ENCODE results near the gene TGFBR2. TPM values are rescaled to one million over a fixed set of nuclear protein-coding genes. Genes with fewer than 3 reads are reported as not detected.
"Not testable (repeated sequence)": the region's sequence is repeated elsewhere in the genome, so short reads cannot be mapped to it uniquely, and the experiment has no call there.

Gene TGFBR2
- total RNA-seq, 1 donor from 2014 or later = 425 TPM

- DNase-seq (ENCODE audit: low read depth in 2 of 2) = peak in 1 of 2 donors; percentile 0
Measured at GRCh38 chr3:30618526-30618925, 12.1 kb downstream of the TGFBR2 start.

- DNase-seq (ENCODE audit: low read depth in 2 of 2) = peak in 1 of 2 donors; percentile 5
Measured at GRCh38 chr3:30619318-30619717, 12.9 kb downstream of the TGFBR2 start.

- DNase-seq (ENCODE audit: low read depth in 2 of 2) = no peak
Measured at GRCh38 chr3:30620402-30621360, 14.3 kb downstream of the TGFBR2 start.

GRCh38 chr3:30621576-30621975 lies 15.2 kb downstream of the TGFBR2 start:
- no peak for DNase-seq (ENCODE audit: low read depth in 2 of 2)

GRCh38 chr3:30622047-30622545 lies 15.7 kb downstream of the TGFBR2 start:
- no peak for DNase-seq (ENCODE audit: low read depth in 2 of 2)

- DNase-seq (ENCODE audit: low read depth in 2 of 2) = no peak
Measured at GRCh38 chr3:30622790-30623189, 16.4 kb downstream of the TGFBR2 start.

GRCh38 chr3:30623351-30623750 lies 16.9 kb downstream of the TGFBR2 start:
- no peak for DNase-seq (ENCODE audit: low read depth in 2 of 2)

GRCh38 chr3:30624480-30624879 lies 18.1 kb downstream of the TGFBR2 start:
- not testable (repeated sequence) for DNase-seq (ENCODE audit: low read depth in 2 of 2)

GRCh38 chr3:30625541-30626438 lies 19.4 kb downstream of the TGFBR2 start:
- DNase-seq (ENCODE audit: low read depth in 2 of 2) = peak in 1 of 2 donors; percentile 83

GRCh38 chr3:30626443-30627180 lies 20.2 kb downstream of the TGFBR2 start:
- peak in 1 of 2 donors; percentile 61 for DNase-seq (ENCODE audit: low read depth in 2 of 2)

GRCh38 chr3:30628205-30628900 lies 22.0 kb downstream of the TGFBR2 start:
- no peak for DNase-seq (ENCODE audit: low read depth in 2 of 2)

- DNase-seq (ENCODE audit: low read depth in 2 of 2) = peak in 1 of 2 donors; percentile 51
Measured at GRCh38 chr3:30628901-30629590, 22.6 kb downstream of the TGFBR2 start.

GRCh38 chr3:30629746-30630145 lies 23.3 kb downstream of the TGFBR2 start:
- DNase-seq (ENCODE audit: low read depth in 2 of 2) = no peak

- DNase-seq (ENCODE audit: low read depth in 2 of 2) = no peak
Measured at GRCh38 chr3:30630238-30631030, 24.0 kb downstream of the TGFBR2 start.

- peak in 1 of 2 donors; percentile 84 for DNase-seq (ENCODE audit: low read depth in 2 of 2)
Measured at GRCh38 chr3:30631243-30631904, 25.0 kb downstream of the TGFBR2 start.

- no peak for DNase-seq (ENCODE audit: low read depth in 2 of 2)
Measured at GRCh38 chr3:30632065-30632464, 25.7 kb downstream of the TGFBR2 start.

- no peak for DNase-seq (ENCODE audit: low read depth in 2 of 2)
Measured at GRCh38 chr3:30632521-30632920, 26.1 kb downstream of the TGFBR2 start.

- no peak for DNase-seq (ENCODE audit: low read depth in 2 of 2)
Measured at GRCh38 chr3:30633718-30634117, 27.3 kb downstream of the TGFBR2 start.
